ENCODE measurements around the gene SLC34A1.
"Not testable (repeated sequence)": the region's sequence is repeated elsewhere in the genome, so short reads cannot be mapped to it uniquely, and the experiment has no call there.

The SLC34A1 gene

GRCh38 chr5:177355868-177356168 is 28.4 kb upstream of the SLC34A1 start:
- no peak for DNase-seq

GRCh38 chr5:177356746-177357145 is 27.5 kb upstream of the SLC34A1 start:
- no peak for DNase-seq

- DNase-seq: no peak
Measured at GRCh38 chr5:177357146-177357458, 27.1 kb upstream of the SLC34A1 start.

- DNase-seq: peak; percentile 11
Measured at GRCh38 chr5:177357459-177358351, 26.5 kb upstream of the SLC34A1 start, which contains the start of gene RGS14. Gene RGS14 (plus strand): TSS chr5:177357924. CDS start chr5:177358025, 101 bp downstream.

GRCh38 chr5:177358370-177358819 is 25.8 kb upstream of the SLC34A1 start:
- DNase-seq: no peak

- DNase-seq: no peak
Measured at GRCh38 chr5:177359451-177359851, 24.8 kb upstream of the SLC34A1 start.

- DNase-seq: no peak
Measured at GRCh38 chr5:177359860-177360259, 24.4 kb upstream of the SLC34A1 start.

GRCh38 chr5:177360740-177361139 is 23.5 kb upstream of the SLC34A1 start:
- DNase-seq: not testable (repeated sequence)

GRCh38 chr5:177361418-177362291 is 22.6 kb upstream of the SLC34A1 start:
- DNase-seq: no peak

- no peak for DNase-seq
Measured at GRCh38 chr5:177362292-177362609, 22.0 kb upstream of the SLC34A1 start.

GRCh38 chr5:177362610-177363507 is 21.4 kb upstream of the SLC34A1 start:
- DNase-seq: peak; percentile 30

- DNase-seq: no peak
Measured at GRCh38 chr5:177363565-177363964, 20.7 kb upstream of the SLC34A1 start.

GRCh38 chr5:177364159-177364962 is 19.9 kb upstream of the SLC34A1 start:
- no peak for DNase-seq

GRCh38 chr5:177365845-177366527 is 18.2 kb upstream of the SLC34A1 start:
- DNase-seq: no peak

GRCh38 chr5:177366528-177367322 is 17.5 kb upstream of the SLC34A1 start:
- no peak for DNase-seq

- DNase-seq: no peak
Measured at GRCh38 chr5:177367323-177367848, 16.8 kb upstream of the SLC34A1 start.

- no peak for DNase-seq
Measured at GRCh38 chr5:177367981-177368868, 16.0 kb upstream of the SLC34A1 start.

GRCh38 chr5:177368869-177369644 is 15.2 kb upstream of the SLC34A1 start:
- no peak for DNase-seq

Measured in NCI-H2171 (cell line).